Measurements from ENCODE around the gene EGFL6. TPM values are rescaled to one million over a fixed set of nuclear protein-coding genes. Genes with fewer than 3 reads are reported as not detected.

EGFL6 gene
- total and polyA plus RNA-seq, 2 of the 4 experiments (the other 2 are of a cell fraction), result not detected

- Histone ChIP-seq H3K23ac (ENCODE audit: low read depth, low read length) (no peak overlapping the region), H4K20me1 (ENCODE audit: insufficient read depth, low read length) (no peaks in the 10 kb centered on the region), H3K4me1 (ENCODE audit: control insufficient read depth, insufficient read depth, low read length) (peaks cover 7% of the 10 kb centered on the region; the same call in 1 of the 2 replicates), H3K4me3 (ENCODE audit: insufficient read depth, low read depth, low read length) (no peak overlapping the region), H2BK5ac (ENCODE audit: low read depth, low read length, poor library complexity, severe bottlenecking) (no peak overlapping the region), H3K9me1 (ENCODE audit: insufficient read depth, low read length) (no peaks in the 10 kb centered on the region), H2BK15ac (ENCODE audit: low read depth, low read length) (no peak overlapping the region), H2AK5ac (ENCODE audit: low read depth, low read length) (no peak overlapping the region), H2BK20ac (ENCODE audit: low read depth, low read length) (no peak overlapping the region), H3K27ac (ENCODE audit: insufficient read depth, low read length) (no peak overlapping the region), H3K36me3 (ENCODE audit: control insufficient read depth, insufficient read depth, low read length) (no peaks in the 10 kb centered on the region), H2AFZ (replicated peaks; ENCODE audit: low read length, poor library complexity) (no peak overlapping the region), H3K27me3 (ENCODE audit: control insufficient read depth, insufficient read depth, low read length) (peaks cover 11% of the 10 kb centered on the region), H3K9me3 (ENCODE audit: control insufficient read depth, insufficient read depth, low read length) (no peaks in the 10 kb centered on the region), H2BK120ac (ENCODE audit: low read depth, low read length) (no peak overlapping the region), H3K4ac (ENCODE audit: low read depth, low read length) (no peak overlapping the region), H4K91ac (ENCODE audit: insufficient read depth, low read depth, low read length) (no peak overlapping the region), H3K14ac (replicated peaks; ENCODE audit: low read depth, low read length) (no peak overlapping the region), H3K4me2 (ENCODE audit: low read depth, low read length) (peak overlapping the region; percentile 16; the same call in 1 of the 2 replicates), H4K8ac (ENCODE audit: low read depth in 2 of 2, low read length in 2 of 2) (no peak overlapping the region), H4K5ac (ENCODE audit: low read depth, low read length) (no peak overlapping the region), H3K79me1 (ENCODE audit: low read depth in 1 of 2, low read length in 2 of 2) (no peaks in the 10 kb centered on the region), H3K56ac (ENCODE audit: extremely low read depth, insufficient read depth, low read length) (no peak overlapping the region), H3K18ac (ENCODE audit: low read depth, low read length) (no peak overlapping the region), H2AK9ac (replicated peaks; ENCODE audit: low read depth, low read length, poor library complexity) (no peak overlapping the region), H3K9ac (ENCODE audit: low read depth, low read length) (no peak overlapping the region)
- no TSS peak for BruUV-seq (replicated peaks)
- CTCF ChIA-PET, result no interaction called here
- in situ Hi-C loops (cut with MboI; ENCODE audit: low sequenced_read_pairs), result no loop called here
- TF ChIP-seq CEBPB (IDR thresholded peaks at IDR 0.05; ENCODE audit: low read depth, low read length) (0 out of 2 replicates have a peak, but pooled peaks have one; percentile 36), USF2 (IDR thresholded peaks at IDR 0.05; ENCODE audit: low read depth, low read length) (no peak)
- intact Hi-C loops (cut with micrococcal nuclease), result no loop called here
- dilution Hi-C loops (cut with HindIII; ENCODE audit: low sequenced_read_pairs, unreplicated experiment), result no loop called here
- ATAC-seq (ENCODE audit: low read depth) (peak; percentile 56), DNase-seq (peak; percentile 67)
- POLR2A ChIA-PET (ENCODE audit: unreplicated experiment), result interaction anchor here (0.5 kb wide), 1 partner anchor 198 kb away, joined by 4 read pairs; no protein-coding TSS in a partner anchor
- WGBS, 2 experiments (ENCODE audit: extremely low coverage in 2 of 2, insufficient read length in 1 of 2), result 90% methylated on average over 3 of the region's 6 CpGs; no CpG with 5 or more reads in 1 of the 2 experiments
Observed at GRCh38 chrX:13662355-13662791, 93.0 kb downstream of the EGFL6 start.

Measured in IMR-90 (cell line).